Measurements from ENCODE around the gene COPA.

The COPA gene

DNA sequence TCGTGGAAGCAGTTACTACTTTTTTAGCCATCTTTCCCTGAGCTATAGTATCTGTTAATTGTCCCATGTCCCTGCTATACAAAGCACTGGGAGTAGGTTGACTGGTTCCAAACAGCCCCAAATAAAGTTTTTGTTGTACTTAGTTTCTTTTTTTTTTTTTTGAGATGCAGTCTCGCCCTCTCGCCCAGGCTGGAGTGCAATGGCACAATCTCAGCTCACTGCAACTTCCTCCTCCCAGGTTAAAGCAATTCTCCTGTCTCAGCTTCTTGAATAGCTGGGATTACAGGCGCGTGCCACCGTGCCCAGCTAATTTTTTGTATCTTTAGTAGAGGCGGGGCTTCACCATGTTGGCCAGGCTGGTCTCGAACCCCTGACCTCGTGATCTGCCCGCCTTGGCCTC, 3.4 kb upstream of the COPA start:
- TF ChIP-seq EZH2phosphoT487 (IDR thresholded peaks at IDR 0.05; ENCODE audit: borderline replicate concordance): no peak
- TF ChIP-seq, protein P1, sequence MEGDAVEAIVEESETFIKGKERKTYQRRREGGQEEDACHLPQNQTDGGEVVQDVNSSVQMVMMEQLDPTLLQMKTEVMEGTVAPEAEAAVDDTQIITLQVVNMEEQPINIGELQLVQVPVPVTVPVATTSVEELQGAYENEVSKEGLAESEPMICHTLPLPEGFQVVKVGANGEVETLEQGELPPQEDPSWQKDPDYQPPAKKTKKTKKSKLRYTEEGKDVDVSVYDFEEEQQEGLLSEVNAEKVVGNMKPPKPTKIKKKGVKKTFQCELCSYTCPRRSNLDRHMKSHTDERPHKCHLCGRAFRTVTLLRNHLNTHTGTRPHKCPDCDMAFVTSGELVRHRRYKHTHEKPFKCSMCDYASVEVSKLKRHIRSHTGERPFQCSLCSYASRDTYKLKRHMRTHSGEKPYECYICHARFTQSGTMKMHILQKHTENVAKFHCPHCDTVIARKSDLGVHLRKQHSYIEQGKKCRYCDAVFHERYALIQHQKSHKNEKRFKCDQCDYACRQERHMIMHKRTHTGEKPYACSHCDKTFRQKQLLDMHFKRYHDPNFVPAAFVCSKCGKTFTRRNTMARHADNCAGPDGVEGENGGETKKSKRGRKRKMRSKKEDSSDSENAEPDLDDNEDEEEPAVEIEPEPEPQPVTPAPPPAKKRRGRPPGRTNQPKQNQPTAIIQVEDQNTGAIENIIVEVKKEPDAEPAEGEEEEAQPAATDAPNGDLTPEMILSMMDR (conservative IDR thresholded peaks at IDR 0.05; ENCODE audit: low read length): no peak
- peak overlapping the region; percentile 18 for H3K4me2 ChIP-seq (ENCODE audit: low read depth, low read length, poor library complexity, severe bottlenecking)
- H3K4me1 ChIP-seq (ENCODE audit: insufficient read depth, low read length, poor library complexity, severe bottlenecking): peaks cover 26% of the 10 kb centered on the region
- no peaks in the 10 kb centered on the region for H3F3A ChIP-seq (ENCODE audit: low read depth)
- H3K79me2 ChIP-seq (ENCODE audit: insufficient read depth, low read length): peaks cover 53% of the 10 kb centered on the region
- peaks cover 14% of the 10 kb centered on the region for H4K20me1 ChIP-seq (ENCODE audit: insufficient read depth, low read length, poor library complexity, severe bottlenecking)
- no peaks in the 10 kb centered on the region for H3K9me2 ChIP-seq (replicated peaks; ENCODE audit: low read depth, low read length)
- H3K9me3 ChIP-seq (ENCODE audit: insufficient read depth, low read depth, low read length): no peaks in the 10 kb centered on the region
- no peak overlapping the region for H2AFZ ChIP-seq (ENCODE audit: low read length)
- H3K4me3 ChIP-seq (ENCODE audit: low read length, poor library complexity, severe bottlenecking): no peak overlapping the region
- no peak overlapping the region for H3K9ac ChIP-seq (ENCODE audit: low read depth, low read length, poor library complexity, severe bottlenecking)
- peaks cover 32% of the 10 kb centered on the region; the same call in 1 of the 2 replicates for H3K36me3 ChIP-seq (ENCODE audit: insufficient read depth, low read length)
- no peaks in the 10 kb centered on the region for H3K27me3 ChIP-seq (ENCODE audit: insufficient read depth, low read length, poor library complexity, severe bottlenecking)

DNA sequence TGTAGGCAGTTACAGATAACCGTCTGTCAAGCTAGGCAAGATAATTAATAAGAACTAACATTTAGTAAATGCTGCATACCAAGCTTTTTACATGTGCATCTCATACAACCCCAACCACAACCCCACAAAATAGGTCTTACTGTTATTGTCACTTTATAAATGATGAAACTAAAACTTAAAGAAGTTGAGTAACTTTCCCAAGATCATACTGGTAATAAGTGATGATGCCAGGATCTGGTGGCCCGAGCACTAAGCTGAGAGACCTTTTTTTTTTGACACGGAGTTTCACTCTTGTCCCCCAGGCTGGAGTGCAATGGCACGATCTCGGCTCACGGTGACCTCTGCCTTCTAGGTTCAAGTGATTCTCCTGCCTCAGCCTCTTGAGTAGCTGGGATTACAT, 1.9 kb upstream of the COPA start:
- TF ChIP-seq, protein P1 (conservative IDR thresholded peaks at IDR 0.05; ENCODE audit: low read length): no peak
- Histone ChIP-seq H3K4me2 (ENCODE audit: low read depth, low read length, poor library complexity, severe bottlenecking) (peak overlapping the region; percentile 87), H3K27me3 (ENCODE audit: insufficient read depth, low read length, poor library complexity, severe bottlenecking) (no peaks in the 10 kb centered on the region), H3K79me2 (ENCODE audit: insufficient read depth, low read length) (peaks cover 68% of the 10 kb centered on the region), H3K9ac (ENCODE audit: low read depth, low read length, poor library complexity, severe bottlenecking) (no peak overlapping the region), H4K20me1 (ENCODE audit: insufficient read depth, low read length, poor library complexity, severe bottlenecking) (peaks cover 29% of the 10 kb centered on the region), H3K9me3 (ENCODE audit: insufficient read depth, low read depth, low read length) (no peaks in the 10 kb centered on the region), H2AFZ (ENCODE audit: low read length) (no peak overlapping the region), H3K4me1 (ENCODE audit: insufficient read depth, low read length, poor library complexity, severe bottlenecking) (peaks cover 40% of the 10 kb centered on the region), H3K4me3 (ENCODE audit: low read length, poor library complexity, severe bottlenecking) (no peak overlapping the region), H3K36me3 (ENCODE audit: insufficient read depth, low read length) (peaks cover 17% of the 10 kb centered on the region; the same call in 1 of the 2 replicates), H3F3A (ENCODE audit: low read depth) (no peaks in the 10 kb centered on the region), H3K9me2 (replicated peaks; ENCODE audit: low read depth, low read length) (no peaks in the 10 kb centered on the region)

DNA sequence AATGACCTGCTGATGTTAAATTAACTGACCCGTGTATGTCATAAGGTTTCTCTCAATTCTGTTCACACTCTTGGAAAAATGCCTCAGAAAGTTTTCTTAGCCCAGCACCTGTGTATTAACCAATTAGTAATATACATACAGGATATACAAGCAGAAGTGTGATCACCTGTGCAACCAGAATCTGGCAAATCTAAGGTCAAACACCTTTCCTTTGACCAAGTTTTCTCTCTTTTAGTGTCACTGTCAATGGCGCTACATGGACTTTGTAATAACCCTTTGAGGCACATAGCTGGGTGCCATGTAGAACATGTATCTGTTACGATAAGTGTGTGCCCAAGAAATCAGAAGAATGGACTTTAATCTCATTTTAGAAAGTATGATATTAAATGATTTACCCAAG, 1.2 kb upstream of the COPA start:
- no peaks in the 10 kb centered on the region for H3K27me3 ChIP-seq (ENCODE audit: insufficient read depth, low read length, poor library complexity, severe bottlenecking)
- H3K9me2 ChIP-seq (replicated peaks; ENCODE audit: low read depth, low read length): no peaks in the 10 kb centered on the region
- H3K4me2 ChIP-seq (ENCODE audit: low read depth, low read length, poor library complexity, severe bottlenecking): peak overlapping the region; percentile 87
- peaks cover 44% of the 10 kb centered on the region for H3K4me1 ChIP-seq (ENCODE audit: insufficient read depth, low read length, poor library complexity, severe bottlenecking)
- H3K79me2 ChIP-seq (ENCODE audit: insufficient read depth, low read length): peaks cover 75% of the 10 kb centered on the region
- H3K4me3 ChIP-seq (ENCODE audit: low read length, poor library complexity, severe bottlenecking): peak overlapping the region; percentile 98
- peak overlapping the region; percentile 88 for H3K9ac ChIP-seq (ENCODE audit: low read depth, low read length, poor library complexity, severe bottlenecking)
- no peaks in the 10 kb centered on the region for H3K9me3 ChIP-seq (ENCODE audit: insufficient read depth, low read depth, low read length)
- H4K20me1 ChIP-seq (ENCODE audit: insufficient read depth, low read length, poor library complexity, severe bottlenecking): peaks cover 33% of the 10 kb centered on the region
- H2AFZ ChIP-seq (ENCODE audit: low read length): no peak overlapping the region
- peaks cover 17% of the 10 kb centered on the region; the same call in 1 of the 2 replicates for H3K36me3 ChIP-seq (ENCODE audit: insufficient read depth, low read length)
- TF ChIP-seq, protein P1 (conservative IDR thresholded peaks at IDR 0.05; ENCODE audit: low read length): no peak
- no peak for TF ChIP-seq EZH2phosphoT487 (IDR thresholded peaks at IDR 0.05; ENCODE audit: borderline replicate concordance)
- no peaks in the 10 kb centered on the region for H3F3A ChIP-seq (ENCODE audit: low read depth)
